CD4-positive, alpha-beta T cell (primary cell): Measurements from ENCODE around the gene KPNA6. TPM values are rescaled to one million over a fixed set of nuclear protein-coding genes. Genes with fewer than 3 reads are reported as not detected.

Experiments used
- ATAC-seq: fragments of 200-7000 bp; cut with Tn5 transposase; one replicate; pipeline ENCODE4 v1.10.0; 2022; ENCODE audit warnings: mild to moderate bottlenecking; ENCODE audit not compliant: poor library complexity
- CTCF ChIA-PET: fragments of 350-600 bp; sonication (Branson Sonifier 250); formaldehyde crosslinking; loops from one replicate; lab custom pipeline; 2021; ENCODE audit warnings: antibody characterized with exemption, inconsistent platforms; lab: Charles Lee
- POLR2A ChIA-PET: fragments of 350-600 bp; sonication (Branson Sonifier 250); formaldehyde crosslinking; loops from one replicate; lab custom pipeline; 2021; ENCODE audit warnings: antibody characterized with exemption, inconsistent platforms; lab: Charles Lee
- DNase-seq, 14 experiments: peaks; one replicate each; pipeline ENCODE4 v3.0.0-alpha.2; 2013 to 2020; ENCODE audit warnings: mixed read lengths in 2 of 14
- H3K27ac ChIP-seq, 2 donors: one replicate each; pipeline versions ENCODE4 v1.5.1 to v1.7.0; 2013; ENCODE audit warnings: low read length in 2 of 2, low read depth in 1 of 2, mild to moderate bottlenecking in 1 of 2
- H3K27me3 ChIP-seq, 2 experiments: 1 replicate in 1 of 2; 2 replicates in 1 of 2; pipeline versions ENCODE4 v1.6.1 to v1.7.0; 2013; ENCODE audit warnings: low read length in 2 of 2, control low read depth in 1 of 2, mild to moderate bottlenecking in 1 of 2, moderate library complexity in 1 of 2; ENCODE audit not compliant: insufficient read depth in 2 of 2, control insufficient read depth in 1 of 2
- H3K36me3 ChIP-seq: one replicate; pipeline ENCODE4 v1.6.1; 2013; ENCODE audit warnings: low read length, control low read depth; ENCODE audit not compliant: insufficient read depth
- H3K4me1 ChIP-seq: one replicate; pipeline ENCODE4 v1.6.1; 2013; ENCODE audit warnings: low read length, control low read depth; ENCODE audit not compliant: insufficient read depth
- H3K4me3 ChIP-seq: one replicate; pipeline ENCODE4 v1.5.1; 2013; ENCODE audit warnings: mild to moderate bottlenecking, low read length, moderate library complexity
- H3K9me3 ChIP-seq, 2 experiments: 1 replicate in 1 of 2; 2 replicates in 1 of 2; pipeline versions ENCODE4 v1.6.1 to v1.7.0; 2013; ENCODE audit warnings: low read length in 2 of 2, mild to moderate bottlenecking in 2 of 2, control low read depth in 1 of 2, moderate library complexity in 1 of 2; ENCODE audit not compliant: control insufficient read depth in 1 of 2, insufficient read depth in 1 of 2
- H3K27ac Mint-ChIP-seq: one replicate; pipeline ENCODE4 v1.8.0; 2020; ENCODE audit warnings: mixed read lengths
- H3K27me3 Mint-ChIP-seq: one replicate; pipeline ENCODE4 v1.8.0; 2021; ENCODE audit warnings: mixed read lengths
- H3K36me3 Mint-ChIP-seq: one replicate; pipeline ENCODE4 v1.8.0; 2021; ENCODE audit warnings: low read depth, mixed read lengths
- H3K4me1 Mint-ChIP-seq: one replicate; pipeline ENCODE4 v1.8.0; 2021; ENCODE audit warnings: low read depth, mixed read lengths
- H3K4me3 Mint-ChIP-seq: one replicate; pipeline ENCODE4 v1.8.0; 2020; ENCODE audit warnings: mild to moderate bottlenecking, mixed read lengths
- H3K9me3 Mint-ChIP-seq: one replicate; pipeline ENCODE4 v1.8.0; 2020; ENCODE audit warnings: mixed read lengths
- intact Hi-C, 2 experiments: fragments of 100-400 bp; cut with DNase I in 1 of 2; cut with micrococcal nuclease in 1 of 2; formaldehyde crosslinking; loops; one replicate each; pipeline versions ENCODE4 v1.15.1 to v1.9.0; 2023 to 2025; cut with DNase I, micrococcal nuclease
- total RNA-seq, 174 experiments: library from RNA in 2 of 174; stranded (reverse) in 2 of 174; gene quantifications; one replicate each; pipeline ENCODE4 v1.2.3 and lab custom pipeline; 2021 to 2026
- TF ChIP-seq, protein P1 (sequence below): fragments of 200-600 bp; IDR thresholded peaks from one replicate; pipeline ENCODE4 v1.8.0; 2022; ENCODE audit warnings: antibody characterized with exemption, mild to moderate bottlenecking

KPNA6 gene
- total RNA-seq, 2 experiments from 2014 or later, result 47.1 to 47.8 TPM

DNA sequence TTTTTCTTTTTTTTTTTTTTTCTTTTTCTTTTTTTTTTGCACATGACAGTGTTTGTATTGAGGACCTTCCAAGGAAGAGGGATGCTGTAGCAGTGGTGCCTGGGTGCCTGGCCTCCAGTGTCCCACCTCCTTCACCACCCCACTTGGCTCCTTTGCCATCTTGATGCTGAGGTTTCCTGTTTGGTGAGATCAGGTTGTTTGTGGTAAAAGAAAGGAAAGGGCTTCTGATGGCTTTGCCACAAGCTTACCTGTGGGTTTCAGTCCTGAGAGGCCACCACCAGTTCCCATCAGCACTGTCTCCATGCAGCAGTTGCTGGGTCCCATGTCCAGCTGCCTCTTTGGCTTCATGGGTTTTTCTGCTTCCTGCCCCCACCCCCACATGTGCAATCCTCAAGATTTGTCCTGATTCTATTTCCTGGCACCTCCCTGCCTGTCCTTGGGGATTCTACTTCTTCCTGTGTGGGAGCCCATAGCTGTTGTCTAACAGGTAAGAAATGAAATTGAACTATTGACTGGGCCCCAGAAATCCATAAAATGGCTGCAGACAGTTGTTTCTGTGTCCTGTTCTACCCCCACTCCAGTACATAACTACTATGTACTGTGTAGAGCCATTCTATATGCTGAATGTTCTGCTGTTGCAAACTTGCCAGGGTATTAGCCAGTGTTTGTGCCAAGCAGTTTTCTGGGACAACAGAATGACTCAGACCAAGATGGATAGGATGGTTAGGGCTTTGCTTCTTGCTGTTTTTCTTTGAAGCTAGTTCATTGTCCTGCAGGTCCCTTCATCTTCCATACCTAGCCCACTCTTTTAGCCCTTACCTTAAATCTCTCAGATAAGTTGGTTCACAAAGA, 88.3 kb downstream of the KPNA6 start:
- Histone ChIP-seq H3K4me1 (peaks cover 56% of the 10 kb centered on the region), H3K4me3 (no peak overlapping the region), H3K27me3 (no peaks in the 10 kb centered on the region), H3K36me3 (peaks cover 67% of the 10 kb centered on the region), H3K9me3 (no peaks in the 10 kb centered on the region), H3K27ac (no peak overlapping the region)
- H3K27ac Mint-ChIP-seq, result peak overlapping the region; percentile 65
- H3K4me3 Mint-ChIP-seq, result peak overlapping the region; percentile 45
- peaks cover 50% of the 10 kb centered on the region for H3K4me1 Mint-ChIP-seq
- ATAC-seq, result no peak
- DNase-seq, result peak in 3 of 14 experiments; percentile 46 to 61 (median 46)
- no peaks in the 10 kb centered on the region for H3K27me3 Mint-ChIP-seq
- H3K36me3 Mint-ChIP-seq, result peaks cover 65% of the 10 kb centered on the region
- intact Hi-C loops, result no loop called here
- POLR2A ChIA-PET, result interaction anchor here (0.8 to 3.9 kb wide), 8 partner anchors 9 to 170 kb away, joined by 3 to 17 read pairs (median 4); partner anchors contain the start of genes DCDC2B, HDAC1, IQCC and KPNA6
- no peaks in the 10 kb centered on the region for H3K9me3 Mint-ChIP-seq
- CTCF ChIA-PET, result no interaction called here
- TF ChIP-seq, protein P1, sequence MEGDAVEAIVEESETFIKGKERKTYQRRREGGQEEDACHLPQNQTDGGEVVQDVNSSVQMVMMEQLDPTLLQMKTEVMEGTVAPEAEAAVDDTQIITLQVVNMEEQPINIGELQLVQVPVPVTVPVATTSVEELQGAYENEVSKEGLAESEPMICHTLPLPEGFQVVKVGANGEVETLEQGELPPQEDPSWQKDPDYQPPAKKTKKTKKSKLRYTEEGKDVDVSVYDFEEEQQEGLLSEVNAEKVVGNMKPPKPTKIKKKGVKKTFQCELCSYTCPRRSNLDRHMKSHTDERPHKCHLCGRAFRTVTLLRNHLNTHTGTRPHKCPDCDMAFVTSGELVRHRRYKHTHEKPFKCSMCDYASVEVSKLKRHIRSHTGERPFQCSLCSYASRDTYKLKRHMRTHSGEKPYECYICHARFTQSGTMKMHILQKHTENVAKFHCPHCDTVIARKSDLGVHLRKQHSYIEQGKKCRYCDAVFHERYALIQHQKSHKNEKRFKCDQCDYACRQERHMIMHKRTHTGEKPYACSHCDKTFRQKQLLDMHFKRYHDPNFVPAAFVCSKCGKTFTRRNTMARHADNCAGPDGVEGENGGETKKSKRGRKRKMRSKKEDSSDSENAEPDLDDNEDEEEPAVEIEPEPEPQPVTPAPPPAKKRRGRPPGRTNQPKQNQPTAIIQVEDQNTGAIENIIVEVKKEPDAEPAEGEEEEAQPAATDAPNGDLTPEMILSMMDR, result no peak

DNA sequence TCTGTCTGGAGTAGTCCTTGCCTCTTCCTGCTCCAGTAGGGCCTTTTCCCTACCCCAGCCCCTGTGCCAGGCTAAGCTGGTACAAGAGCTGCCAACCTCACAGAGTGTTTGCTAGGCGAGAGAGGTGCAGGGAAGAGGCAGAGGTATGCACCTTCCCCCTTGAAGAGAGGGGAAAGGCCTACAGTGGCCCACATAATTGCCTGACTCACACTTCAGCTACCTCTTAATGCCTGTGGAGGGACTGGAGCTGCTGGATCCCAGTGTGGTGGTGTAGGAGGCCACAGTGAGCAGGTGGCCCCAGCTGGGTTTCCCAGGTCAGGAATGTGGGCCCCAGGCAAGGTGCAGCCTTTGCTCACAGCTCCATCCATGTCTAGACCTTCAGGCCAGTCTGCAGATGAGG, 89.2 kb downstream of the KPNA6 start:
- DNase-seq (no peak), ATAC-seq (no peak)
- CTCF ChIA-PET, result interaction anchor here (2.3 kb wide), 1 partner anchor 19 kb away, joined by 12 read pairs; no protein-coding TSS in a partner anchor
- no peaks in the 10 kb centered on the region for H3K27me3 Mint-ChIP-seq
- H3K4me1 Mint-ChIP-seq, result peaks cover 59% of the 10 kb centered on the region
- H3K36me3 Mint-ChIP-seq, result peaks cover 62% of the 10 kb centered on the region
- POLR2A ChIA-PET, result interaction anchor here (0.6 to 3.9 kb wide), 8 partner anchors 9 to 150 kb away, joined by 3 to 17 read pairs (median 3); partner anchors contain the start of genes IQCC, KPNA6 and TXLNA
- intact Hi-C loops, result no loop called here
- H3K27ac Mint-ChIP-seq, result peak overlapping the region; percentile 65
- H3K27ac ChIP-seq, result no peak overlapping the region
- no peaks in the 10 kb centered on the region for H3K9me3 Mint-ChIP-seq
- no peaks in the 10 kb centered on the region for H3K27me3 ChIP-seq
- peaks cover 58% of the 10 kb centered on the region for H3K36me3 ChIP-seq
- TF ChIP-seq, protein P1, result no peak
- H3K9me3 ChIP-seq, result no peaks in the 10 kb centered on the region
- H3K4me3 ChIP-seq, result no peak overlapping the region
- H3K4me3 Mint-ChIP-seq, result peak overlapping the region; percentile 45
- H3K4me1 ChIP-seq, result peaks cover 64% of the 10 kb centered on the region

DNA sequence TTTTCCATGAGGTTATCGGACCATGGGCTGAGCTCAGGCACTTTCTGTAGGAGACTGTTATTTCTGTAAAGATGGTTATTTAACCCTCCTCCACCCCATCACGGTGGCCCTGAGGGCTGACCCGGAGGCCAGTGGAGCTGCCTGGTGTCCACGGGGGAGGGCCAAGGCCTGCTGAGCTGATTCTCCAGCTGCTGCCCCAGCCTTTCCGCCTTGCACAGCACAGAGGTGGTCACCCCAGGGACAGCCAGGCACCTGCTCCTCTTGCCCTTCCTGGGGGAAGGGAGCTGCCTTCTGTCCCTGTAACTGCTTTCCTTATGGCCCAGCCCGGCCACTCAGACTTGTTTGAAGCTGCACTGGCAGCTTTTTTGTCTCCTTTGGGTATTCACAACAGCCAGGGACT, 90.0 kb downstream of the KPNA6 start:
- Histone ChIP-seq H3K36me3 (peaks cover 51% of the 10 kb centered on the region), H3K9me3 (no peaks in the 10 kb centered on the region), H3K4me1 (peaks cover 72% of the 10 kb centered on the region), H3K27ac (no peak overlapping the region), H3K27me3 (no peaks in the 10 kb centered on the region), H3K4me3 (no peak overlapping the region)
- ATAC-seq, result no peak
- no peaks in the 10 kb centered on the region for H3K9me3 Mint-ChIP-seq
- peaks cover 54% of the 10 kb centered on the region for H3K36me3 Mint-ChIP-seq
- ChIA-PET POLR2A (interaction anchor here (0.6 to 3.9 kb wide), 6 partner anchors 8 to 149 kb away, joined by 3 to 17 read pairs (median 5); partner anchors contain the start of genes IQCC, KPNA6 and TXLNA), CTCF (interaction anchor here (2.3 kb wide), 1 partner anchor 18 kb away, joined by 12 read pairs; no protein-coding TSS in a partner anchor)
- H3K27ac Mint-ChIP-seq, result peak overlapping the region; percentile 76
- TF ChIP-seq, protein P1, result no peak
- no peak for DNase-seq
- peak overlapping the region; percentile 45 for H3K4me3 Mint-ChIP-seq
- H3K27me3 Mint-ChIP-seq, result no peaks in the 10 kb centered on the region
- peaks cover 65% of the 10 kb centered on the region for H3K4me1 Mint-ChIP-seq
- intact Hi-C loops, result no loop called here
